ENCODE data around the gene RIMS3. TPM values are rescaled to one million over a fixed set of nuclear protein-coding genes. Genes with fewer than 3 reads are reported as not detected.

The RIMS3 gene
- total RNA-seq, 4 donors from 2014 or later, result 2.7 to 4.0 (median 3.0) TPM

DNA sequence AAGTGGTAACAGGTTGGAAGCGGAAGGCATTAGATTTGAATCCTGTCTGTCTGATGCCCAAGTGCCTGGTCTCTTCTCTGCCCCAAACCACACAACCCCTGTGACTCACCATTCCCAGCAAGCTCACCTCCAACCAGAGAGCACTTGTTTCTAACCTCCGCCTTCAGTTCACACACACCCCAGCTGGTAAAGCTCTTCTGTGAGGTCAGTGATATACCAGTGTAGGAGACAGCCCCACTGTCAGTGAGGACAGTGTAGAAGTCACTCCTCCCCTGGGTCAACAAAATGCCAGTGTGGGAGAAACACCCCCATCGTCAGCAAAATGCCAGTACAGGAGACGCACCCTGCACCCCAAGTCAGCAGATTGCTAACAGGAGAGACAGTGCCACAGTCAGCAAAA, 2.6 kb downstream of the RIMS3 start:
- intact Hi-C loops (cut with DNase I; ENCODE audit: low total_unique reads), result no loop called here
- TF ChIP-seq, protein P1, sequence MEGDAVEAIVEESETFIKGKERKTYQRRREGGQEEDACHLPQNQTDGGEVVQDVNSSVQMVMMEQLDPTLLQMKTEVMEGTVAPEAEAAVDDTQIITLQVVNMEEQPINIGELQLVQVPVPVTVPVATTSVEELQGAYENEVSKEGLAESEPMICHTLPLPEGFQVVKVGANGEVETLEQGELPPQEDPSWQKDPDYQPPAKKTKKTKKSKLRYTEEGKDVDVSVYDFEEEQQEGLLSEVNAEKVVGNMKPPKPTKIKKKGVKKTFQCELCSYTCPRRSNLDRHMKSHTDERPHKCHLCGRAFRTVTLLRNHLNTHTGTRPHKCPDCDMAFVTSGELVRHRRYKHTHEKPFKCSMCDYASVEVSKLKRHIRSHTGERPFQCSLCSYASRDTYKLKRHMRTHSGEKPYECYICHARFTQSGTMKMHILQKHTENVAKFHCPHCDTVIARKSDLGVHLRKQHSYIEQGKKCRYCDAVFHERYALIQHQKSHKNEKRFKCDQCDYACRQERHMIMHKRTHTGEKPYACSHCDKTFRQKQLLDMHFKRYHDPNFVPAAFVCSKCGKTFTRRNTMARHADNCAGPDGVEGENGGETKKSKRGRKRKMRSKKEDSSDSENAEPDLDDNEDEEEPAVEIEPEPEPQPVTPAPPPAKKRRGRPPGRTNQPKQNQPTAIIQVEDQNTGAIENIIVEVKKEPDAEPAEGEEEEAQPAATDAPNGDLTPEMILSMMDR (IDR thresholded peaks at IDR 0.05), result no peak
- no peak for TF ChIP-seq POLR2A (IDR thresholded peaks at IDR 0.05)
- 59 to 60% methylated on average over 4 of the region's 4 CpGs for WGBS, 2 donors
- no peak overlapping the region for H3K4me3 ChIP-seq (ENCODE audit: low read depth, poor library complexity, severe bottlenecking)
- DNase-seq (ENCODE audit: low spot score in 2 of 2), result no peak

DNA sequence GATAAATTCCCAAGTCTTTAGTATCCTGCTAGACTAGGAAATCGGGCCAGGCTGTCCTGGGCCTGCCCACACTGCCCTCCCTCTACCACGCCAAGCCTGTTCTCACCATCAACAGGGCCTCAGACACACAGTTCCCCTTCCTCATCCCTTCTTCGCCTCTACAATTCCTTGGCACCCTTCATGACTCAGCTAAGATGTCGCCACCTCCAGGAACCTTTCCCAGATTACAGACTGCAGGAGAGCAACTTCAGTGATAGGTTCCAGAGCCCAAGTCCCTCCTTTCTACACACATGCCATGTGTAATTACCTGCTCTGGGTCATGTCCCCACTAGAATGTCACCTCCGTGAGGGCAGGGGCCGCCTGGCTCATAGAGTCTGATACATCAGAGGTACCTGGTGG, 3.3 kb downstream of the RIMS3 start:
- 73 to 76% methylated on average over 6 of the region's 6 CpGs for WGBS, 2 donors
- TF ChIP-seq, protein P1 (IDR thresholded peaks at IDR 0.05), result no peak
- no peak for TF ChIP-seq POLR2A (IDR thresholded peaks at IDR 0.05)
- H3K4me3 ChIP-seq (ENCODE audit: low read depth, poor library complexity, severe bottlenecking), result no peak overlapping the region
- no peak for DNase-seq (ENCODE audit: low spot score in 2 of 2)
- intact Hi-C loops (cut with DNase I; ENCODE audit: low total_unique reads), result no loop called here

DNA sequence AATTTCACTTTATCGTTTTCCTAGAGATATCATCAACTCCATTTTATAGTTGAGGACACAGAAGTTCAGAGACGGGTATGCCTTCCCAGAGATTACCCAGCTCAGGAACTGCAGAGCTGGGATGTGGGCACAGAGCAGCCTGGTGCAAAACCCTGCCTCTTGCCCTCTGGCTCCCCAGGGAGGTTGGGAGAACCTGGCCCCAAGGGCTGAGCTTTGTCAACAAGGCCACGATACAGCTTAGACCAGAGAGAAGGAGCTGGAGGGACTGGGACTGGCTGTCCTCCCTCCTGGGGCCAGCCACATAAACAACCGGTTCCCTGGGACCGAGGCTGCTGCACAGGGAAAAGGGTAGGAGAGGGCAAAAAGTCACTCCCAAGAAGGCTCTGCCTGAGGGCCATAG, 3.8 kb downstream of the RIMS3 start:
- no peak for DNase-seq (ENCODE audit: low spot score in 2 of 2)
- intact Hi-C loops (cut with DNase I; ENCODE audit: low total_unique reads), result no loop called here

DNA sequence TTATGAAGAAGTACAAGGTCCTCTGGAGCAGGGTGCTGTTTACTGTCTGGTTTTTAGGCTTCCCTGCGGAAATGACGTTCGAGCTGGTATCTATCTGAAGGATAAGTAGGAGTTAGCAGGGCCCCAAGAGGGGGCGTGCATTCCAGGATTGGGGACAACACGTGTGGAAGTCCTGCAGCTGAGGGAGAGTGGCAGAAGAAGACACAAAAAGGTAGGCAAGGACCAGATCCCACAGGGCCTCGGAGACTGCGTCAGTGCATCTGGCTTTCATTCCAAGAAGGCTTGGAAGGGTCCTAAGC, 5.9 kb downstream of the RIMS3 start:
- intact Hi-C loops (cut with DNase I; ENCODE audit: low total_unique reads), result no loop called here
- DNase-seq (ENCODE audit: low spot score in 2 of 2), result no peak
- no peak for TF ChIP-seq POLR2A (IDR thresholded peaks at IDR 0.05)
- TF ChIP-seq, protein P1 (IDR thresholded peaks at IDR 0.05), result no peak
- H3K4me3 ChIP-seq (ENCODE audit: low read depth, poor library complexity, severe bottlenecking), result no peak overlapping the region
- WGBS, 2 donors, result 67 to 70% methylated on average over 7 of the region's 7 CpGs

More for the DNA sequence above, 3.8 kb downstream of the RIMS3 start:
- WGBS, 2 donors, result 74 to 77% methylated on average over 5 of the region's 5 CpGs
- no peak overlapping the region for H3K4me3 ChIP-seq (ENCODE audit: low read depth, poor library complexity, severe bottlenecking)
- TF ChIP-seq, protein P1 (IDR thresholded peaks at IDR 0.05), result no peak
- TF ChIP-seq POLR2A (IDR thresholded peaks at IDR 0.05), result no peak

DNA sequence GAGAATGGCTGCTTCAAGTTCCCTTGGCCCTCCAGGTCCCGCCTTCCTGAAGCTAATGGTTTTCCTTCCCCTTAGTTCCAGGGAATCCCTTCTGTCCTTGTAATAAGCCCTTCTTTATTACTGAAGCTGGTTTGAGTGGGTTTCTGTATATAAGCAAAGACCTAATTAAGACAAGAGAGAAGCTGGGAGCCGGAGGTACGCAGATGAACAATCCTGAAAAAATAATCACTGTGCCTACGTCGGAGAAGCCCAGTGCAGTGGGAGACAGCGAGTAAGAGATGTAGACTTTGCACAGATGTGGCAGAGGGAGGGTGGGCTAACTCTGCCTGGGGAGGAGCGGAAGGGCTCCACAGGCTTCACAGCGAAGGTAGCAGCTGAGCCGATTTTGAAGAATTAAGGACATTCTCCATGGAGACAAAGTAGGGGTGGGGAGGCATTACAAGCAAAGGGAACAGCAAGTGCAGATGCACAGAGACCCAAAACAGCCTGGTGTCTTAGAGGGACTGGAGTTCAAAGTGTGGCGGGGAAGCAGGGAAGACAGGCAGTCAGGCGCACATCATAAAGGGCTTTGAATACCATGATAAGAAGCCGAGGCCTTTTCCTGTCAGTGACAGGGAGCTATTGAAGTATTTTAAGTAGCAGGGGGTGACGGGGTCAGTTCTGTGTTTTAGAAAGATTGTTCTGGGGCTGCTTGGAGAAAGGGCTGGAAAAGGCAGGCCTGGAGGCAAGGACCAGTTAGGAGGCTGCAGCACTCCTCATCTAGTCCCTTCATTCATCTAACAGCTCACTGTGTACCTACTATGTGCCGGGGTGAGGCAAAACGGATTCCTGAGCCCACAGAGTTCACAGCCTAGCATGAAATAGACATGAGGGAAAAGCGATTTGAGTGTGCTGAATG, 6.5 kb downstream of the RIMS3 start:
- intact Hi-C loops (cut with DNase I; ENCODE audit: low total_unique reads), result no loop called here
- WGBS, 2 donors, result 76 to 81% methylated on average over 16 of the region's 16 CpGs
- DNase-seq (ENCODE audit: low spot score in 2 of 2), result no peak
- H3K4me3 ChIP-seq (ENCODE audit: low read depth, poor library complexity, severe bottlenecking), result no peak overlapping the region
- no peak for TF ChIP-seq POLR2A (IDR thresholded peaks at IDR 0.05)
- TF ChIP-seq, protein P1 (IDR thresholded peaks at IDR 0.05), result no peak

DNA sequence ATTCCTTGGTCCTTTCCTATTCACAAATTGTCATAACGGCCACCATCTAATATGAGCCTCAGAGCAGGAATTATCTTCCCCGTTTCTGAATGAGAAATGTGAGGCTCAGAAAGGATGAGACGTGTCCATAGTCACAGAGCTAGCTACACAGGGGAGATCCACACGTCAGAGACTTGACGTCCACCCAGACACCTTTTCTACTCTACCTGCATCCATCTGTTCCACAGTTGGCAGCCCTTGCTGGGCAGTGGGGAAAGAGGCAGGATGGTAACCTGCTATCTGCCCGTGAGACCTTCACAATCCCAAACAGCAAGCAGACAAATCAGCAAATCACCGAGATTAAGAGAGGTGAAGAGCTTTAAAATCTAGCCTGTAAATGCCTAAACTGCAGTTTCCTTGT, 8.4 kb downstream of the RIMS3 start:
- no peak overlapping the region for H3K4me3 ChIP-seq (ENCODE audit: low read depth, poor library complexity, severe bottlenecking)
- intact Hi-C loops (cut with DNase I; ENCODE audit: low total_unique reads), result no loop called here
- no peak for TF ChIP-seq POLR2A (IDR thresholded peaks at IDR 0.05)
- TF ChIP-seq, protein P1 (IDR thresholded peaks at IDR 0.05), result no peak
- DNase-seq (ENCODE audit: low spot score in 2 of 2), result no peak
- whole genome bisulfite sequencing, 2 donors, result 90 to 92% methylated on average over 7 of the region's 7 CpGs
